Liver (tissue), 9 donors: ENCODE data around the gene OR52A5. TPM values are rescaled to one million over a fixed set of nuclear protein-coding genes. Genes with fewer than 3 reads are reported as not detected.

ENCODE experiments used
- DNase-seq: peaks from one replicate; pipeline ENCODE4 v3.0.0-alpha.2; 2017; ENCODE audit warnings: low spot score
- H3K27ac ChIP-seq, 2 donors: one replicate each; pipeline ENCODE4 v1.7.0; 2013; ENCODE audit warnings: inconsistent platforms in 2 of 2, low read length in 2 of 2, control low read depth in 1 of 2, low read depth in 1 of 2, mild to moderate bottlenecking in 1 of 2
- H3K27me3 ChIP-seq, 4 donors: one replicate each; pipeline versions ENCODE4 v1.6.1 to v1.7.0; 2013; ENCODE audit warnings: low read length in 3 of 4, inconsistent platforms in 1 of 4, mild to moderate bottlenecking in 1 of 4, moderate library complexity in 1 of 4; ENCODE audit not compliant: control insufficient read depth in 4 of 4, insufficient read depth in 4 of 4
- H3K36me3 ChIP-seq, 4 donors: one replicate each; pipeline versions ENCODE4 v1.6.1 to v1.7.0; 2013; ENCODE audit warnings: low read length in 3 of 4, mild to moderate bottlenecking in 3 of 4, low read depth in 1 of 4, moderate library complexity in 1 of 4; ENCODE audit not compliant: control insufficient read depth in 4 of 4, insufficient read depth in 3 of 4
- H3K4me1 ChIP-seq, 4 donors: one replicate each; pipeline versions ENCODE4 v1.6.1 to v1.7.0; 2013; ENCODE audit warnings: low read length in 3 of 4, mild to moderate bottlenecking in 3 of 4, moderate library complexity in 1 of 4; ENCODE audit not compliant: control insufficient read depth in 4 of 4, insufficient read depth in 4 of 4
- H3K4me3 ChIP-seq, 3 donors: one replicate each; pipeline versions ENCODE4 v1.6.1 to v1.7.0; 2013; ENCODE audit warnings: low read length in 3 of 3, control low read depth in 1 of 3, low read depth in 1 of 3, mild to moderate bottlenecking in 1 of 3
- H3K9ac ChIP-seq, 2 donors: one replicate each; pipeline ENCODE4 v1.7.0; 2013; ENCODE audit warnings: low read length in 2 of 2, mild to moderate bottlenecking in 2 of 2, moderate library complexity in 2 of 2, control low read depth in 1 of 2, low read depth in 1 of 2
- H3K9me3 ChIP-seq, 4 donors: one replicate each; pipeline versions ENCODE4 v1.6.1 to v1.7.0; 2013; ENCODE audit warnings: low read length in 3 of 4; ENCODE audit not compliant: control insufficient read depth in 4 of 4
- ATF3 ChIP-seq: IDR thresholded peaks from 2 replicates; pipeline ENCODE4 v1.6.1; 2016; ENCODE audit warnings: antibody characterized with exemption
- FOXA1 ChIP-seq: IDR thresholded peaks from 2 replicates; pipeline ENCODE4 v1.6.1; 2016; ENCODE audit warnings: antibody characterized with exemption
- HNF4G ChIP-seq: IDR thresholded peaks from 2 replicates; pipeline ENCODE4 v1.6.1; 2016; ENCODE audit warnings: antibody characterized with exemption
- JUND ChIP-seq, 2 donors: IDR thresholded peaks; 2 replicates each; pipeline ENCODE4 v1.6.1; 2016; ENCODE audit warnings: antibody characterized with exemption in 2 of 2
- NR2F2 ChIP-seq: IDR thresholded peaks from 2 replicates; pipeline ENCODE4 v1.6.1; 2016; ENCODE audit warnings: antibody characterized with exemption
- REST ChIP-seq: IDR thresholded peaks from 2 replicates; pipeline ENCODE4 v1.6.1; 2016; ENCODE audit warnings: antibody characterized with exemption, mild to moderate bottlenecking
- SP1 ChIP-seq: IDR thresholded peaks from 2 replicates; pipeline ENCODE4 v1.6.1; 2018; ENCODE audit warnings: antibody characterized with exemption, mild to moderate bottlenecking
- TAF1 ChIP-seq: conservative IDR thresholded peaks from 2 replicates; pipeline ENCODE4 v1.6.1; 2016; ENCODE audit warnings: antibody characterized with exemption, mild to moderate bottlenecking
- YY1 ChIP-seq: IDR thresholded peaks from 2 replicates; pipeline ENCODE4 v1.6.1; 2016; ENCODE audit warnings: antibody characterized with exemption, mild to moderate bottlenecking
- ZBTB33 ChIP-seq: IDR thresholded peaks from 2 replicates; pipeline ENCODE4 v1.6.1; 2016; ENCODE audit warnings: antibody characterized with exemption
- WGBS: extraction: QIAGEN DNeasy Blood & Tissue Kit; methylation state at CpG from one replicate; pipeline ENCODE4 v1.1.7; 2013; 5-methylcytosine and 5-hydroxymethylcytosine counted together
- polyA plus RNA-seq, 2 donors: library from polyadenylated mRNA; stranded (reverse) in 1 of 2; unstranded in 1 of 2; fragments of 200-250 nt in 1 of 2; fragments of >200 nt in 1 of 2; fragmentation: Nextera tagmentation in 1 of 2; extraction: Ambion mirVana in 1 of 2; gene quantifications; one replicate each; pipeline versions ENCODE4 v1.2.1 to v1.2.3, GENCODE V29; 2013 to 2015
- total RNA-seq, 2 donors: library from RNA; depleted of rRNA; stranded (reverse); fragments of >200 nt; gene quantifications; one replicate each; pipeline ENCODE4 v1.2.3, GENCODE V29; 2014
- donor health status: healthy.
- donor health status: healthy.
- donor health status: healthy.
- donor health status: healthy.
- donor health status: healthy.

OR52A5 gene
- total and polyA plus RNA-seq, 4 donors, result not detected

GRCh38 chr11:5107285-5107684 lies 30.9 kb downstream of the OR52A5 start:
- 49% methylated on average over 3 of the region's 3 CpGs for WGBS
- no peaks in the 10 kb centered on the region for H3K4me1 ChIP-seq
- H3K27me3 ChIP-seq, result peaks cover 0 to 15% (median under 1%) of the 10 kb centered on the region in 4 donors
- H3K27ac ChIP-seq, result no peak overlapping the region
- no peak for DNase-seq
- TF ChIP-seq SP1, result no peak
- no peak for TF ChIP-seq ATF3
- no peak for TF ChIP-seq FOXA1
- TF ChIP-seq TAF1, result no peak
- TF ChIP-seq ZBTB33, result no peak
- no peaks in the 10 kb centered on the region for H3K9me3 ChIP-seq
- no peak overlapping the region for H3K9ac ChIP-seq
- H3K4me3 ChIP-seq, result no peak overlapping the region
- no peaks in the 10 kb centered on the region for H3K36me3 ChIP-seq

GRCh38 chr11:5103066-5103465 lies 35.1 kb downstream of the OR52A5 start:
- no peaks in the 10 kb centered on the region for H3K4me1 ChIP-seq
- no peak for DNase-seq
- no peaks in the 10 kb centered on the region for H3K36me3 ChIP-seq
- H3K4me3 ChIP-seq, result no peak overlapping the region
- no peak for TF ChIP-seq ZBTB33
- no peak for TF ChIP-seq YY1
- TF ChIP-seq REST, result no peak
- no peak for TF ChIP-seq SP1
- TF ChIP-seq NR2F2, result no peak
- peaks cover 0 to 14% (median 2%) of the 10 kb centered on the region in 4 donors for H3K27me3 ChIP-seq
- H3K9ac ChIP-seq, result no peak overlapping the region
- no peaks in the 10 kb centered on the region for H3K9me3 ChIP-seq
- H3K27ac ChIP-seq, result no peak overlapping the region

GRCh38 chr11:5102246-5102645 lies 35.9 kb downstream of the OR52A5 start:
- Histone ChIP-seq H3K27ac (no peak overlapping the region), H3K9me3 (no peaks in the 10 kb centered on the region), H3K4me1 (no peaks in the 10 kb centered on the region), H3K4me3 (no peak overlapping the region), H3K36me3 (no peaks in the 10 kb centered on the region), H3K27me3 (peaks cover 0 to 14% (median 2%) of the 10 kb centered on the region in 4 donors), H3K9ac (no peak overlapping the region)
- WGBS, result 59% methylated on average over 2 of the region's 2 CpGs
- no peak for DNase-seq
- no peak for TF ChIP-seq REST
- TF ChIP-seq HNF4G, result no peak
- TF ChIP-seq FOXA1, result no peak
- no peak for TF ChIP-seq ZBTB33
- TF ChIP-seq SP1, result no peak
- TF ChIP-seq NR2F2, result no peak
- no peak for TF ChIP-seq JUND (IDR thresholded peaks at IDR 0.05)
- TF ChIP-seq ATF3, result no peak
